NCI-H226 (cell line): ENCODE results near the gene CAMTA2.

Experiments
- DNase-seq: peaks from one replicate; pipeline ENCODE4 v3.0.0-alpha.2; 2015

CAMTA2 gene

GRCh38 chr17:5000237-5000639 is 12.8 kb upstream of the CAMTA2 start:
- DNase-seq: no peak

GRCh38 chr17:4999430-5000093 is 12.1 kb upstream of the CAMTA2 start:
- DNase-seq: no peak

- DNase-seq: peak; percentile 21
Measured at GRCh38 chr17:4998732-4999429, 11.4 kb upstream of the CAMTA2 start.

- no peak for DNase-seq
Measured at GRCh38 chr17:4998027-4998731, 10.7 kb upstream of the CAMTA2 start.

- DNase-seq: peak; percentile 80
Measured at GRCh38 chr17:4997302-4998026, 10.0 kb upstream of the CAMTA2 start, which contains the start of the genes INCA1 and KIF1C. TSS of gene INCA1 (minus strand) at chr17:4997522. CDS start at chr17:4994437, 3,085 bp downstream. TSS of gene KIF1C (plus strand) at chr17:4997950. CDS start at chr17:5000247, 2,297 bp downstream.

- DNase-seq: no peak
Measured at GRCh38 chr17:4994081-4994595, 6.7 kb upstream of the CAMTA2 start.

GRCh38 chr17:4987767-4988567 is 492 bp upstream of the CAMTA2 start:
- DNase-seq: no peak

- peak; percentile 34 for DNase-seq
Measured at GRCh38 chr17:4986403-4986802, 1.1 kb downstream of the CAMTA2 start.

- no peak for DNase-seq
Measured at GRCh38 chr17:4982305-4982704, 5.2 kb downstream of the CAMTA2 start.

- DNase-seq: no peak
Measured at GRCh38 chr17:4980644-4981216, 6.7 kb downstream of the CAMTA2 start.

GRCh38 chr17:4978726-4979125 is 8.7 kb downstream of the CAMTA2 start:
- no peak for DNase-seq

- DNase-seq: no peak
Measured at GRCh38 chr17:4974115-4974670, 13.3 kb downstream of the CAMTA2 start.

- no peak for DNase-seq
Measured at GRCh38 chr17:4973256-4974114, 14.0 kb downstream of the CAMTA2 start.

- no peak for DNase-seq
Measured at GRCh38 chr17:4972752-4973151, 14.7 kb downstream of the CAMTA2 start.

- DNase-seq: no peak
Measured at GRCh38 chr17:4972322-4972721, 15.2 kb downstream of the CAMTA2 start.

- DNase-seq: no peak
Measured at GRCh38 chr17:4971826-4972225, 15.6 kb downstream of the CAMTA2 start.

GRCh38 chr17:4970273-4970672 is 17.2 kb downstream of the CAMTA2 start:
- no peak for DNase-seq

GRCh38 chr17:4969551-4970173 is 17.8 kb downstream of the CAMTA2 start:
- DNase-seq: no peak

- DNase-seq: peak; percentile 50
Measured at GRCh38 chr17:4969047-4969550, 18.4 kb downstream of the CAMTA2 start.
